ENCODE measurements around the gene RAB11FIP4.

The RAB11FIP4 gene

DNA sequence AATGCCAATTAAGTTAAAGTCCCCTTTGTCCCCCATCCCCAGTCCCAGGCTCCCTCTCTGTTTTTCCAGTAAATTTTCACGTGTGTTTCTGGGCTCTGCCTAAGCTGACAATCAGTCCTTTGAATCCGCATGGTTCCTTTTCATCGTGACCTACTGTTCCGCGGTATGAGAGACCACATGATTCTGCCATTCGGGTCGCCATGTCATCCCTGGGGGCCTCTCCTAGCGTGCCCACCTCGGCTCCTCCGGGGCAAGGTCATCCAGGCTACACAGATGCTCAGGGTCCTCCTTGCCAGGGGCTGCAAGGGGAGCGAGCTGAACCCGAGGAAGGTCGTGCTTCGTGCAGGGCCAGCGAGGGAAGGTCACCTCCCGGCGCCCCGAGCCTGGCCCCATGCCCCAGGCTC, 157.6 kb downstream of the RAB11FIP4 start:
- DNase-seq (ENCODE audit: low spot score): peak; percentile 49

DNA sequence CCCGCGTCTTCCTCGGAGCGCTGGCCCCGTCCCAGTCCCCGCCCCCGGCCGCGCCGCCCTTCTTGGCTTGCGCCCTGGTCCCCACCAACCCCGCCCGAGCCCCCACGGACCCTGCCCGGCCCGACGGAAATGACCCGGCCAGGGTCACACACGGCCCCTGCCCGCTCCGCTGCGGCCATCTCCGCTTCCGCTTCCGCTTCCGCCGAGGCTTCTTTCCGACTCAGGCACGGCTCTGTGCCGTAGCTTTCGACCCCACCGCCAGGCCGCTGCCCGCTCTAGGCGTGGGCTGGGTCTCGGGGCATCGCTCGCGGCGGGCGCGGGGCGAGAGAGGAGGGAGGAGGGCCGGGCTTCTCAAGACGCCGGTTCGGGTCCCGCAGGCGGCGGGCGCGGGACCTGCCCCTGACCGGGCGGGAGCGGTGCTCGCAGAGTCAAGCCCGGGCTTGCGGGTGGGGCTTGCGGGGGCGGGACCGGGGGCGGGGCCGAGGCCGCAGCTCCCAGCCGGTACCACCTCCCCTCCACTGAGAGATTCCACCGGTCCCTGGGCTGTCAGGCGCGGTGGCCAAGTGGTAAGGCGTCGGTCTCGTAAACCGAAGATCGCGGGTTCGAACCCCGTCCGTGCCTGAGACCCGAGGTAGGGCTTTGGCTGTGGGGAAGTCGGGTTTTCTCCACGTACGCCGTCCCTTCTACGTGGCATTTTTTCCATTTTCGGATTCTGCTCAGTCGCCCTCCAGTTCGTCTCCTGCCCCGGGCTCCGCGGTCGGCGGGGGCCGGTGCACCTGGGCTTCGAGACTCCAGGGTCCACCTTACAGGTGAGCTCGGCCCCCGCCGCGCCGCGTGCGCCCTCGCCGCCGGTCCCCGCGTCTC, 158.3 kb downstream of the RAB11FIP4 start:
- DNase-seq (ENCODE audit: low spot score): peak; percentile 83

DNA sequence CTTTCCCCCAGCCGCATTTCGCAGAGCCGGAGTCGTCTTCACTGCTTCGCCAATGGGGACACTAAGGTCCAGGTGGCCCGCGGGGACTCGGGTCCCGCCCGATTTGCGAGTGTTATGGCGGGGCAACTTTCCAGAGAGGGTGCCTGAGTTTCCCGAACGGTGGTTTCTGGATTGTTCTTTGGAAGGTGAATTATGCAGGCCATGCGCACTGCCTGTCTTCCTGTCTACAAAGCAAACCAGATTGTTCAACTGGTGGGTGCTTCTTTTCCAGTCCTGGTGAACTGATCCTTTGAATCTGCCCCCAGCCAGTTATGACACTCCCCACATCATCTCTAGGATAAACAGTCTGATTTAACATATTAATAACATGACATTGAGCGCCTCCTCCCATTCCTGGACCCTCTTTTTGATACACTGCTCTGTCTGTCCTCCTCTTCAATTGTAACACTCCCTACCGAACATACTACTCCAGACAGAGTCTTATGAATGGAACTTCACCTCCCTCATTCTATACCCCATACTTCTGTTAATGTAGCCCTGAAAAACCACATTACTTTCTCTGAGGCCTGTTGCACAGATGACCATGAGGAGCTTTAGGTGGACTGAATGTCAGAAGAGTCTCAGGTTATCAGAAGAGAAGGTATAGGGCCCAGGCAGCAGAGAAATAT, 159.0 kb downstream of the RAB11FIP4 start:
- no peak for DNase-seq (ENCODE audit: low spot score)

DNA sequence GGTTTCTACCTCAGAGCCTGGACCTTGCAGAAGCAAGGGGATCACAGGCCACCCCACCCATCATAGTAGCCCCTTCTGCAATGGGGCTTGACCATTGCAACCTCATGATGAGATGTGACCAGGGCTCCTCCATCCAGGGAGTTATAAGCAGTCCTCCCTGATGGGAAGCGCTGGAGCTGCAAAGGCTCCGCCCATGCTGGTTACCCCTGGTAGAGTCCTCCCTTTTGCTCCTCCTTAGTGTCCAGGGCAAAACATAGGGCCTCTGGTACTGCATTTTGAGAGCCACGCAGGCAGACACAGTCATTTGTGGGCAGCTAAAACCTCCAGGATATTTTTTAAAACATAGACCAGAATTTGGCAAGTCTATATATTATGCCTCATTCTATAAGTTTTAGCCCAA, 161.1 kb downstream of the RAB11FIP4 start:
- no peak for DNase-seq (ENCODE audit: low spot score)

DNA sequence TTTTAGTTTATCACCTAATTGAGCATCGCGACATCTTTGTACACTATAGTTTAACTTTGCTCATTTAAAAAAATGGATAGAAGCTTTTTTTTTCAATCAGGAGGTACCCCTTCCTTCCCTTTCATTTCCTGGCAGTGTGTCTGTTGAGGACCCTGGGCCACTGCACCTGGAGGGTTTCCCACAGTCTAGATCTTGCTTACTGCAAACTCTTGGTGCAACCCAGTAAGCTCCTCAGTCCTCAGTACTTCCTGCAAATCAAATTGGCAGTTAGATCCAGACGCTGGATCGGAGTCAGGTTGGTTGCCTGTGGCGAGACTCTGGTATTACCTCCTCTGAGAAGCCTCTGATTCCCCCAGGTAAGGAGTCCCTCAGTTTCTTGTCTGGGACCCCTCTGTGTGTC, 162.0 kb downstream of the RAB11FIP4 start:
- DNase-seq (ENCODE audit: low spot score): no peak

DNA sequence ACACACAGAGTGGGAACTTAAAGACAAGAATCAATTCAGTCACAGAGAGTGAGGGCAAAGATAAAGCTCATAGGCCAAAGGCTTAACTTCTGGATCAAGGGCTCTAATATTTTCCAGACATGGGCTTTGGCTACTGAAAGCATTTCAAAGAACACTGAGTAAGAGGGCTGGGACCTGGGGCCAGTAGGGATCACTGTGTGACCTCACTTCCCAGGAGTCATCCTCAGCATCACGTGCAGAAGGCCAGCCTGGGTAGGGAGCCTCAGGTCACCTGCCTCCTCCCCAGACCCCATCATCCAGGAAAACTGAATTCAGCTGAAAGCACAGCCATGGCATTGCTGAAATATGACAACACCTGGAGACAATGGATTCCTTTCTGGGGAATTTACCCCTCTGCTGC, 163.5 kb downstream of the RAB11FIP4 start:
- DNase-seq (ENCODE audit: low spot score): peak; percentile 47

DNA sequence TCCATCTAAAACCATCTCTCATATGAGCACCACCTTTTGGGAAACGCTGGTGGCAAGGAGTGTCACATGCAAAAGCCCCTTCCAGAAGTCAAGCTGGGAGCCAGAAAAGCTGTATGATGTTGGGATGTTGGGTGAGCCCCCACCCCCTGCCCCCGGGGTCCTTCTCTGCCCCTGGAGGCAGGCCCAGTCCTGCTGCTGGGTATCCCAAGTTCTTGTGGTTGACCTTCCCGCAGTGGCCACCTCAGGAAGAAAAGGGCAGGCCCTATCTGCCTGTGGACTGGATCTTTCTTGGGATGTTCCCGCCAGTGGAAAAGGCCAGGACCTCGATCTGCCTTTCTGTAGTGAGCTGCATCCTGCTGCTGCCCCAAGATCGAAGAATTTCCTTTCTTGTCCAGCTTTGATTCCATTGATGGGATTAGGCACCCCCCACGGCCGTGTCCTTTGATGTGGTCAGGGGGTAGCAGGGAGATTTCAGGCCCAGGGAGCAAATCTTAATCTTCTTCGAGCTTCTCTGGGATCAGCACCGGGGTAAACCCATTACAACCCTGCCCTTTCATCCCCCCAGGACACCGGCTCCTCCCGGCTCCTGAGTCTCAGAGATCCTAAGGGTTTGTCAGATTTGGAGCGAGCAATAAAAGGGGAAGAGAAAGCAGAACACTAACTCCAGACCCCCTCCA, 165.6 kb downstream of the RAB11FIP4 start:
- DNase-seq (ENCODE audit: low spot score): no peak

DNA sequence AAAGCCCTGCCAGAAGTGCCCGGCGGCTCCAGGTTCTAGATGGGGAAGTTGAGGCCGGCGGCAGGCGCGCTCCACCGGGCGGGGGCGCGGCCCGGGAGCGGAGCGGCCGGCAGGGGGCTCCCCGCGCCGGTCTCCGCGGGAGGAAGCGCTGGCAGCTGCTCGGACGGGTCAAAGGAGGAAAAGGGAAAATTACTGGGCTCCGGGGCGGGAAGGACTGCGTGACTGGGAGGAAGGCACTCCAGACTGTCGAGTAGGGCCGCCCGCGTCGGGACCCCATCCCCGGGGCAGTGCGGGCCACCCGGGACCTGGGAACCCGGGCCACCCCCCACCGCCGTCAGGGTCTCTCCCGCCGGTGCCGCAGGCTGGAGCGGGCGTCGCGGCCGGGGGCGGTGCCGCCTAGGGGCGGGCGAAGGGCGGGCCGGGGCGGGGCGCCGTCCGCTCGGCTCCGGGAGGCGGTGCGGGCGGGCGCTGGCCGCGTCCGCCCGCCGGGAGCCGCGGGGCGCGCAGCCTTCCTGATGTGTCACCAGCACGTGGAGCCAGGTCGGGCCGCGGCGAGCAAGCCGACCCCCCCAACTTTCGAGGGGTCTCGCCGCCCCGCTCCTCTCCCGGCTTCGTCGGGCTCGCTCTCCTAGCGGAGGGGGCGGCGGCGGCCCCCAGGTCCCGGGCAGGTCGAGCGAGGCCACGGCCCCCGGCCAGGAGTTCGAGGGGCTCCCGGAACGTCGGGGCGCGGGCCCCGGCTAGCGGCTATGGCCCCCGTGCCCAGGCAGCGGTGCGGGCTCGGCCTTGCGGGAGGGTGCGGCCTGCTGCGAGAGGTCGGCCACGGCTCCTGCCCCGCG, 167.5 kb downstream of the RAB11FIP4 start:
- DNase-seq (ENCODE audit: low spot score): peak; percentile 76

DNA sequence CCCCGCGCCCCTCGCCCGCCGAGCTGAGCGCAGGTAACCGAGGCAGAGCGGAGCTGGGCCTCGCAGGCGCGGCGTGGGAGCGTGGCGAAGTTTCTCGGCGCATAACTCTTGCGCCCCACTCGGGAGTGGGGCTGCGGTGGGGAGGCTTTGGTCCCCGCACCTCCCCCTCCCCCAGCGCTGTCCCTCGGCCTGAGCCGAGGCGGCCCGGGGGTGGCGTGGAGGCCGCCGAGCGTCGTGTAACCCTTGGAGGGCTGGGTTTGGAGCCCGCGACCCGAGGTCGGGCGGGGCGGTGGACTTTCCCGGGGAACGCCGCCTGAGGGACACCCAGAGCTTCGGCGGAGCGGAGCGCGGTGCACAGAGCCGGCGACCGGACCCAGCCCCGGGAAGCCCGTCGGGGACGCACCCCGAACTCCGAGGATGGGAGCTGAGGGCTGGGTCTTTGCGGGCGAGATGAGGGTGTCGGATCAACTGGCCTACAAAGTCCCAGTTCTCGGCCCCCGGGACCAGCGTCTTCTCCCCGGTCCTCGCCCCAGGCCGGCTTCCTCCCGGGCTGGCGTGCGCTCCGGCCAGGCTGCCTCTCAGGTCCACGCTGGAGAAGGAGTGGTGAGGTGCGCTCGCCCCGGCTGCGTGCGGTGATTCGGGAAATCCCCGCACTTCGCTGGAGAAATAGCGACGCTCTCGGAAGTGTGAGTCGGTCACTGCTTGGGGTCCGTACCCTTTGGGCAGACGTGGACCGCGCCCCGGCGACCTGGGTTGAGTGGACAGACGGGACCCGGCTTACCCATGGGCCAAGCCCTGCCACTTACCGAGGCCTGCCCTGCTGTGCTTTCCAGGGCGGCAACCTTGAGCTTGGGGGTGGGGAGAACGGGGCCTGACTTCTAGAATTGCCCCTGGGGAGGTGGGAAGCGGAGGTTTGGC, 168.4 kb downstream of the RAB11FIP4 start:
- no peak for DNase-seq (ENCODE audit: low spot score)

DNA sequence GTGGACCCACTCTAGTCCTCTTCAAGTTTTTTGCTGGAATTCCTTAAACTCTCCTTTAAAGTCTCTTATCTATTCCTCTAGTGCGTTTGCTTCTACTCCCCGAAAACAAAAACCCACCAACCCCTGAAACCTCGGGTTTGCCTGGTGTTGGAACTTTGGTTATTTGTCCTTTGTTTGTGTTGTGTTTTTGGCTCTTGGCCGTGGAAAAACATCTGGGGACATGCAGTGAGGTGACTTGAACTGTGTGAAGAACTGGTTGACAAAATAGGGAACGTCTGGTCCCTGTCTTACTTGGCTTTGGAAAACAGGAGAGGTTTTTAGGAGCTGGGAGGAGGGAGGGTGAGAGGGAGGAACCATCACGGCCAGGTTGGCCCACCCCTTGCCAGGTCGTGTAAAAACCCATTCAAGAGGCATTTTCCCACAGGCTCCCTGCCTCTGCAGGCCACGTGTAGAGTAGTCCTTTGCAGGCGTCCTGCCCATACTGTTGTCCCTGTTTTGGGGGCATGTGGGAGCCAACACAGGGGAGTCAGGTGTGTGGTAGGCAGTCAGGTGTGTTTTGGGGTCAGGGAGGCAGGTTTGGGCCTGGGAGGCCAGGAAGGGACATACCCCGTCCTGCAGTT, 169.3 kb downstream of the RAB11FIP4 start:
- no peak for DNase-seq (ENCODE audit: low spot score)

DNA sequence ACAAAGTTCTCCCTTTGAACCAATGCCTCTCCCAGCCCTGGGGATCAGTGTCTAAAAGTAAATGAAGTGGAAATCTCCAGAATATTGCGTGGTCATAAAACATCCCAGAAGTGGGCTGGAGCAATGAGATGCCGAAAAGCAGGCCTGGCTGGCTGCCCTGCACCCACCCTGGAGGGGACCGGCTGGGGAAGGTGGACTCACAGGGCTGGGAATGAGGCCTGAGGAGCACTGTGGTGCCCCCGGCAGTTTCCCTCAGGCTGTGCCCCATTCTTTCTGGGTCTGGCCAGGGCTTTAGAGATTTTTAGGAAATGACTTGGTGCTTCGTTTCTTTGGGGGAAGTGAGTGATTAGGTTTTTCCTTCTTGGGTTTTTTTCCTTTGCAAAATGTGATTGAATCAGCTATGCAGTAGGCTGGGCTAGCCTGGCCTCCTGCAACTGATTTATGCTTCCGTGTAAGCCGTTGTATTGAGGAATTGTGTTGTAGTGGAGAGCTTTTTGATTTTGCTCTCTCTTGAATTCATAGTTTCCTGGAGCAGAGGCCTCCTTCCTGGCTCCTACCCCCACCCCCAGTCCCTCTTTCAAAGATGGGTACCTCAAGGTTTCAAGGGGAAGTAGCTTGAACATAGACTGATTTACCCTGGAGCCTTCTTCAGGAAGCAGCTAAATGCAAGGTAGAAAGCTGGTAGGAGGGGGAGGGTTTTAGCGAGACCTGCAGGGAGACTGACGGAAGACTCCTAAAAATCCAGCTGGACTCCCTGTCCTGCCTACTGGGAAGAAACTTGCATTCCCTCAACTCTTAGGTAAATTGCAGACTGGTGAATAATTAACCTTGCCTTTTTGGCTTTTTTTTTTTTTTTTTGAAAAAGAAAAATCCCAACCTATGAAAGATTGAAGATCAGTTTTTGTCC, 170.2 kb downstream of the RAB11FIP4 start:
- DNase-seq (ENCODE audit: low spot score): no peak

DNA sequence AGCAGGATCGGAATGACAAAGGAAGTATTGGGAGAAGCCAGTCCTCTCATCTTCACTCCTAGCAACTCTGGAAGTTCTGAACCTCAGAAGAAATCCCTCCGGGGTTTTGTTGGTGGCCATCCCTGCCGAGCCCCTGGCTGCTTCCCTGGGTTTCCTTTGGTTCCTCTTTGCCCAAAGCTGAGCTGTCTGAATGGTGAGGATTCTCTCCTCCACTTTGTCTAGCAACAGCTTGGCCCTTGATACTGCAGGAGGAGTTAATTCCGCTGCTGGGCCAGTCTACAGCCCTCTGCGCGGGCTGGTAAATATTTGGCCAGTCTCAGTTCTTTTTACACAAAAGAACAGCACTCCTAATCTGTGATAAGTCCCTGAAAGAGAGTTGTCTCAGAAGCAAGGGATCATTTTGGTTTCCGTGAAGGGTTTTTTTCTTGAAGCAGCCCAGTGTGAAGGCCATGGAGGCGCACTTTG, 170.9 kb downstream of the RAB11FIP4 start:
- DNase-seq (ENCODE audit: low spot score): no peak

DNA sequence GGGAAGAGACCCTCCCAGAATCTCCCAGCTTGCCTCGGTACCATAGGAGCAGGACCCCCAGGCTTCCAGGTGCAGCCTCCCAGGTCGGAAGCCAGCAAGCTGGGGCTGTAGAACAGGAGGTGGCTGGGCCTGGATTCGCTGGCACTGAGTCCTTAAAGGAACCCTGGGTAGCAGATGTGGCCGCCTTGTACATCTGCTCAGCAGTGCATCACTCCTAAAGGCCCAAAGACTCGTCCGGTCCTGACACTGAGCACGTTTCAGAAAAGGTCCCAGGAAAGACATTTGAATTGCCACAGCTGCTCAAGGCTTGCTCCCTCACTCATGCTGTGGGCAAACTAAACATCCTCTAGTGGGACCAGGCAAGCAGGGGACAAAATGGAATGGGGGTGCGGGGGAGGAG, 172.8 kb downstream of the RAB11FIP4 start:
- DNase-seq (ENCODE audit: low spot score): no peak

DNA sequence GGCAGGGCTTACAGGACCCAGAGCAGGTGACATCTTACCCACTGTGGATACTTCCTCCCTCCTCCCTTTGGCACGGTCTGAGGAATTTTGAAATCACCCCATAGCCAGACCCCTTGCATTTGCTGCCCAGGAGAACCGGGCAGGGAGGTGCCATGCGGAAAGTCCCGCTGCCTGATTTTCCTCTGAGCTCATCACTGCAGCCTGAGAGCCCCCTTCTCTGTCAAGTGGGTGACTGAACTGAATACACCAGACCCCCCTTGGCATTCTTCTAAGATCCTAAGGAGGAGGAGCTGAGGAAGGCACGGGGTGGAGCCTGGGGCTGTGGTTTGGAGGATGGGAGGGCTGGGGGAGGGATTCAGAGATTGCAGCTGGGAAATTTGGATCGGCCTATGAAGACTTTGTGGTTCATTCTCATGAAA, 173.4 kb downstream of the RAB11FIP4 start:
- no peak for DNase-seq (ENCODE audit: low spot score)

DNA sequence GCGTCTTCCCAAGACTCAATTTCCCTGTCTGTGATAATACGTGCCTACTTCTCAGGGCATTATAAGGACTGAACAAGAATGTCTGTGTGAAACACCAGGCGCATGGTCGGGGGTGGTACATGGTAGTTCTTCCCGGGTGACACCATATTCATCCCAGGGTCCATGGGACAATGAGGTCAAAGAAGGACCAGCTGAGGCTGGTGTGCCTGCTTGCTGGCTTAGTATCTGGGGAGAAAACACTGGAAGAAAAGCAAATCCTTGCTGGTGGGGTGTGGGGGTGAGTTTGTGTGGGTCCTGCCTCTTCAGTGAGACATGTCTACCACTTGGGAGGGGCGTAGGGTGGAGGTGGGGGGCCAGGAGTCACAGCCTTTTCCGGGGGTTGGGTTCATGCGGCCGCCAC, 174.2 kb downstream of the RAB11FIP4 start:
- DNase-seq (ENCODE audit: low spot score): no peak

DNA sequence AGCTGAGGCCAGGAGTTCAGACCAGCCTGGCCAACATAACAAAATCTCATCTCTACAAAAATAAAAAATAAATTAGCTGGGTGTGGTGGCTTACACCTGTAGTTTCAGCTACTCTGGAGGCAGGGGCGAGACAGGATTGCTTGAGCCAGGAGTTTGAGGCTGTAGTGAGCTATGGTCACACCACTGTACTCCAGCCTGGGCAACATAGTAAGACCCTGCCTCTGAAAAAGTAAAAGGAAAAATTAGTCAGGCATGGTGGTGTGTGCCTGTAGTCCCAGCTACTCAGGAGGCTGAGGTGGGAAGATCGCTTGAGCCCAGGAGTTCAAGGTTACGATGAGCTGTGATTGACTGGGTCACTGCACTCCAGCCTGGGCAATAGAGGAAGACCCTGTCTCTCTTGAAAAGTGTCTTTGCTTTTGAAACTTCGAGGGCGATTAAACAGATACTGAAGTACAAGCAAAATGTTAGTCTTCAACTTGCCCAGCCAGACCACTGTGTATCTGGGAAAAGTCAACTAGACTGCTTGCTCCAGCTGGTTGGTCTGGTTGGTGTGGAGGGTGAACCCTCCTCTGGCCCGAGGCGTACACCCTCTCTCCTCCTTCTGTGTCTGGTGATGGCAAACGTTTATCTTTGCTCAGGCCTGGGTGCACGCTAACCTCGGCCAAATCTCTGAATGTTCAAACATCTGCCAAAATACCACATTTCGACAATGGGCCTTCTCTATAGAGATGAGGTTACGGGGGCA, 174.9 kb downstream of the RAB11FIP4 start:
- no peak for DNase-seq (ENCODE audit: low spot score)

DNA sequence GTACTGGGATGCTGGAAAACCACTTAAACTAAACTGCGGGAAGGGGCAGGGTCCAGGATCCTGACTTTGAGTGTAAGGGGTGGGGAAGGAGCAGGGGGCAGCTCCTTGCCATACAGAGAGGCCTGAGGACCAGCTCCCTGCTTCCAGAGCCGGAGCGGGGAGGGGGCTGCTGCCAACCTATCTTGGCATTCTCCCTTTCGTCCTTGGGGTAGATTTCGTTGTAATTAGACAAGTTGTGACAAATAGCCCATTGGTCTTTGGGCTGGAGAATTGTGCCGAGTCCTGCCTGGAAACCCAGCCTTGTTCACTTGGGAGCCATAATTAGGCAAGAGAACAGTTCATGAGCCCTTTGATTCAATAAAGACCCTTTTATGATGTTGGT, 175.5 kb downstream of the RAB11FIP4 start:
- DNase-seq (ENCODE audit: low spot score): no peak

DNA sequence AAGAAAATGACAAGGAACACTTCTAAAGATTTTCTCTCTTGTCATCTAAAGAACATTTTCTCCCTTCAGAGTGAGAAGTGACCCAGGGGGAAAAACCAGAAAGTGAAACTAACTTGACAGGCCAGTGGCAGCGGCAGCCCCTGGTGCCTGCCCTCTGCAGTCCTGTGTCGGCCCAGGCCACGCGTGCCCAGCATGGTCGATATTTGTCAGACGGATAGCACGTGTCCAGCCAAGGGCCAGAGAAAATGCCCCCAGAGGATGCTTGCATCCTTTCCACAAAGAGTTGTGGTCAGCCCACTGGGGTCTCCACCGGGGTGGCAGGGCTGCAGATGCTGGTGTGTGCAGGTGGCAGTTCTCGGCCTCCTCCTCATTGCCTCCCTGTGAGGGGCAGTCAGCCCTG, 176.6 kb downstream of the RAB11FIP4 start:
- no peak for DNase-seq (ENCODE audit: low spot score)

DNA sequence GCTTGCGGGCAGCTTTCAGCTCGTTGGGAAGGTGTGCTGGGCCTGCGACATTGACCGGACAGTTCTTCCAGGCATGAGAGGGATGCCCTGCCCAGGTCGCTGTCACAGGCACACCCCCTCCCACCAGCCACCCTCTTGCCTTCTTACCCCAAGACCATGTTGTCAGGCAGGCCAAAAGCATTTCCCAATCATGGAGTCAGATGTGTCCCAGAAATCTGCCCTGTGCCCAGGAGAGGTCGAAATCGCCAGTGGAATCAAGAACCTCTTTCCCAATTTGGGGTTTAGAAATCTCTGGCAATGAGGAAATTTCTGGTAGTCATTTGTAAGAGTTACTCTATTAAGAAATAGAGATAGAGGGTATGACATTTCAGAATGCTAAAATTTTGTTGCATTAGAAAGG, 177.1 kb downstream of the RAB11FIP4 start:
- no peak for DNase-seq (ENCODE audit: low spot score)
